ENCODE results near the gene PRDX5.

DNA sequence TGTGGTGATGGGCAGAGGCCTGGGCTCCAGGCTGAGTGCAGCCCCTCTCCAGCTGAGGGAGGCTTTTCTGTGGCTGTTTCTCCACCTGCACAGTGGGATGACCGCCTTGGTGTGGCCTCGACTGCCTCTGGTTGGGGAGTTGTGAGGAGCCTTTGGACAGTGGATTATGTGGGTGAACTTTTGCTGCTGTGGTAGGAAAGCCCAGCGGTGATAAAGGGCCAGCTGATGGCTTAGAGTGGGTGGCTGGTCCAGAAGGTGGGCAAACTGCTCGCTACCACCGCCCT is 13.9 kb upstream of the PRDX5 start:
- no peak for TF ChIP-seq POLR2A (IDR thresholded peaks at IDR 0.05)
- TF ChIP-seq, protein P1, sequence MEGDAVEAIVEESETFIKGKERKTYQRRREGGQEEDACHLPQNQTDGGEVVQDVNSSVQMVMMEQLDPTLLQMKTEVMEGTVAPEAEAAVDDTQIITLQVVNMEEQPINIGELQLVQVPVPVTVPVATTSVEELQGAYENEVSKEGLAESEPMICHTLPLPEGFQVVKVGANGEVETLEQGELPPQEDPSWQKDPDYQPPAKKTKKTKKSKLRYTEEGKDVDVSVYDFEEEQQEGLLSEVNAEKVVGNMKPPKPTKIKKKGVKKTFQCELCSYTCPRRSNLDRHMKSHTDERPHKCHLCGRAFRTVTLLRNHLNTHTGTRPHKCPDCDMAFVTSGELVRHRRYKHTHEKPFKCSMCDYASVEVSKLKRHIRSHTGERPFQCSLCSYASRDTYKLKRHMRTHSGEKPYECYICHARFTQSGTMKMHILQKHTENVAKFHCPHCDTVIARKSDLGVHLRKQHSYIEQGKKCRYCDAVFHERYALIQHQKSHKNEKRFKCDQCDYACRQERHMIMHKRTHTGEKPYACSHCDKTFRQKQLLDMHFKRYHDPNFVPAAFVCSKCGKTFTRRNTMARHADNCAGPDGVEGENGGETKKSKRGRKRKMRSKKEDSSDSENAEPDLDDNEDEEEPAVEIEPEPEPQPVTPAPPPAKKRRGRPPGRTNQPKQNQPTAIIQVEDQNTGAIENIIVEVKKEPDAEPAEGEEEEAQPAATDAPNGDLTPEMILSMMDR (IDR thresholded peaks at IDR 0.05), result no peak
